K562 (cell line): Measurements from ENCODE around the gene ADCY5. TPM values are rescaled to one million over a fixed set of nuclear protein-coding genes. Genes with fewer than 3 reads are reported as not detected.

Experiments used
- ATAC-seq: fragments of 200-7000 bp; cut with Tn5 transposase; 3 replicates; pipeline ENCODE4 v1.9.1; 2020; ENCODE audit warnings: moderate library complexity
- BruUV-seq: library from RNA; stranded (reverse); fragments of 400-500 nt; replicated peaks from 2 replicates; lab custom pipeline; 2021; lab: Mats Ljungman, UMichigan
- CTCF ChIA-PET: fragments of 300-600 bp; formaldehyde crosslinking; extraction: SDS; loops from one replicate; lab custom pipeline; 2021; ENCODE audit warnings: low intra/inter-chr PET ratio; lab: Yijun Ruan, JAX
- POLR2A ChIA-PET: fragments of 300-600, 350-650 bp; sonication (Branson Sonifier 250); formaldehyde crosslinking; extraction: SDS; loops from one replicate; lab custom pipeline; 2021; ENCODE audit warnings: antibody characterized with exemption, inconsistent platforms; lab: Yijun Ruan, JAX
- DNase-seq, 4 experiments: peaks; one replicate each; pipeline versions ENCODE4 v3.0.0 to v3.0.0-alpha.2; 2011 to 2018; ENCODE audit warnings: low spot score in 3 of 4, mixed read lengths in 3 of 4; ENCODE audit errors: extremely low read depth in 1 of 4
- FAIRE-seq: peaks from 2 replicates; lab custom pipeline; 2011; peaks lifted over from hg19 to GRCh38; lab: Jason Lieb, UNC
- H2AFZ ChIP-seq: 2 replicates; pipeline ENCODE4 v1.6.0; 2011; ENCODE audit warnings: low read depth, low read length, control low read depth, inconsistent platforms
- H3K27ac ChIP-seq: fragments of 200-600 bp; 3 replicates; pipeline ENCODE4 v1.8.0; 2011; ENCODE audit warnings: low read depth, mild to moderate bottlenecking, control low read depth, inconsistent platforms, low read length, moderate library complexity, mixed read lengths; ENCODE audit errors: extremely low read depth
- H3K27me3 ChIP-seq, 2 experiments: fragments of 300-600 bp in 1 of 2; 2 replicates in 1 of 2; 3 replicates in 1 of 2; pipeline versions ENCODE4 v1.6.0 to v1.8.0; 2011; ENCODE audit warnings: inconsistent platforms in 2 of 2, low read length in 2 of 2, mild to moderate bottlenecking in 1 of 2, mixed read lengths in 1 of 2, moderate library complexity in 1 of 2; ENCODE audit not compliant: control insufficient read depth in 2 of 2, insufficient read depth in 2 of 2
- H3K36me3 ChIP-seq: fragments of 300-600 bp; 3 replicates; pipeline ENCODE4 v1.8.0; 2011; ENCODE audit warnings: mild to moderate bottlenecking, low read length, inconsistent platforms; ENCODE audit not compliant: control insufficient read depth, insufficient read depth
- H3K4me1 ChIP-seq, 2 experiments: fragments of 200-600 bp in 1 of 2; replicated peaks in 1 of 2; 2 replicates in 1 of 2; 3 replicates in 1 of 2; pipeline versions ENCODE4 v1.5.1 to v1.8.0; 2011; ENCODE audit warnings: inconsistent platforms in 2 of 2, low read length in 2 of 2, mild to moderate bottlenecking in 1 of 2, mixed read lengths in 1 of 2, moderate library complexity in 1 of 2; ENCODE audit not compliant: control insufficient read depth in 2 of 2, insufficient read depth in 2 of 2
- H3K4me2 ChIP-seq: 2 replicates; pipeline ENCODE4 v1.6.1; 2011; ENCODE audit warnings: low read length, control low read depth, inconsistent platforms, mixed read lengths; ENCODE audit not compliant: insufficient read depth
- H3K4me3 ChIP-seq: fragments of 200-600 bp; sonication (generic), shearing (Covaris generic); 2 replicates; pipeline ENCODE4 v1.5.1; 2016; ENCODE audit warnings: control low read depth, inconsistent platforms
- H3K79me2 ChIP-seq: fragments of 200-600 bp; 3 replicates; pipeline ENCODE4 v1.8.0; 2011; ENCODE audit warnings: low read length, inconsistent platforms; ENCODE audit not compliant: control insufficient read depth, insufficient read depth
- H3K9ac ChIP-seq, 2 experiments: 2 replicates each; pipeline versions ENCODE4 v1.6.0 to v1.6.1; 2011; ENCODE audit warnings: low read depth in 2 of 2, low read length in 2 of 2, control low read depth in 1 of 2, inconsistent platforms in 1 of 2, mild to moderate bottlenecking in 1 of 2, mixed read lengths in 1 of 2; ENCODE audit not compliant: insufficient read depth in 1 of 2
- H3K9me1 ChIP-seq: one replicate; pipeline ENCODE4 v1.6.0; 2011; ENCODE audit warnings: inconsistent platforms, mild to moderate bottlenecking, low read length, moderate library complexity; ENCODE audit not compliant: control insufficient read depth, insufficient read depth
- H3K9me3 ChIP-seq: replicated peaks from 2 replicates; pipeline ENCODE4 v1.5.1; 2011; ENCODE audit warnings: low read depth, low read length, inconsistent platforms; ENCODE audit not compliant: control insufficient read depth, insufficient read depth
- H4K20me1 ChIP-seq: replicated peaks from 2 replicates; pipeline ENCODE4 v1.6.1; 2011; ENCODE audit warnings: low read length, inconsistent platforms, mixed read lengths; ENCODE audit not compliant: control insufficient read depth, insufficient read depth
- CBFA2T3 ChIP-seq: fragments of 450-650 bp; IDR thresholded peaks from 2 replicates; pipeline ENCODE4 v1.6.1; 2017
- SPI1 ChIP-seq: IDR thresholded peaks from 2 replicates; pipeline ENCODE4 v1.6.1; 2011; ENCODE audit warnings: low read depth, low read length, control low read depth, borderline replicate concordance
- THAP12 ChIP-seq: fragments of 250-450 bp; sonication (Bioruptor Pico); IDR thresholded peaks from 2 replicates; pipeline ENCODE4 v1.9.0; 2021; ENCODE audit warnings: mild to moderate bottlenecking, inconsistent platforms
- WHSC1 ChIP-seq: IDR thresholded peaks from one replicate; pipeline ENCODE4 v1.6.1; 2012; ENCODE audit warnings: low read length, control low read depth, inconsistent platforms
- WGBS: fragments of 100-300 bp; shearing (Covaris generic); methylation state at CpG from one replicate; pipeline ENCODE4 v1.1.6; 2016; ENCODE audit warnings: low coverage, mixed read lengths; ENCODE audit not compliant: insufficient coverage; ENCODE audit errors: missing lambda C conversion rate; 5-methylcytosine and 5-hydroxymethylcytosine counted together
- in situ Hi-C: fragments of 300-500 bp; cut with MboI; formaldehyde crosslinking; loops from 4 replicates; pipeline ENCODE4 v1.15.0; 2018; ENCODE audit warnings: inconsistent platforms, mixed read lengths
- intact Hi-C: fragments of 100-400 bp; cut with micrococcal nuclease; formaldehyde crosslinking; loops from 2 replicates; pipeline ENCODE4 v1.14.2; 2022
- polyA plus RNA-seq, 8 experiments: library from polyadenylated mRNA; depleted of rRNA in 4 of 8; stranded (reverse) in 5 of 8; unstranded in 3 of 8; fragments of >200 nt; fragmentation: Nextera tagmentation in 2 of 8; fragmentation: Illumina TruSeq in 1 of 8; extraction: Ambion mirVana in 2 of 8; extraction: Trizol in 1 of 8; gene quantifications; 2 replicates each; pipeline versions ENCODE4 v1.2.1 to v1.2.3, GENCODE V29; 2011 to 2014; ENCODE audit warnings: inconsistent platforms in 1 of 8, missing spikeins in 1 of 8
- total RNA-seq, 7 experiments: library from RNA; depleted of rRNA in 6 of 7; stranded (reverse); fragments of >200 nt in 6 of 7; fragmentation: Illumina TruSeq in 2 of 7; extraction: Trizol in 2 of 7; gene quantifications; 2 replicates each; pipeline versions ENCODE4 v1.2.1 to v1.2.3, GENCODE V29; 2011 to 2021; ENCODE audit warnings: low replicate concordance in 1 of 7

The ADCY5 gene
- total and polyA plus RNA-seq, 9 of the 15 experiments (the other 6 are each of a cell fraction or from before 2014, with no cell fraction given), result under 0.01 TPM; not detected in 8

GRCh38 chr3:123324880-123325765, 123.8 kb downstream of the ADCY5 start:
- ChIA-PET POLR2A (no interaction called here), CTCF (no interaction called here)
- Histone ChIP-seq H3K4me2 (no peak overlapping the region), H3K36me3 (no peaks in the 10 kb centered on the region), H3K9ac (no peak overlapping the region), H3K9me1 (no peaks in the 10 kb centered on the region), H3K79me2 (no peaks in the 10 kb centered on the region), H3K4me3 (no peak overlapping the region), H4K20me1 (0 out of 2 replicates have a peak, but pooled peaks cover 3% of the 10 kb centered on the region), H3K4me1 (no peaks in the 10 kb centered on the region), H2AFZ (no peak overlapping the region), H3K9me3 (no peaks in the 10 kb centered on the region), H3K27me3 (peaks cover 8 to 51% of the 10 kb centered on the region in 2 experiments; a peak in 4 of 5 replicates), H3K27ac (no peak overlapping the region)
- FAIRE-seq (no peak), DNase-seq (no peak), ATAC-seq (no peak)
- BruUV-seq, result no TSS peak
- intact Hi-C loops (no loop called here), in situ Hi-C loops (no loop called here)
- WGBS, result 0% methylated on average over 13 of the region's 15 CpGs
- TF ChIP-seq THAP12 (CRISPR knock-in tag) (no peak), CBFA2T3 (no peak), SPI1 (no peak), WHSC1 (no peak)
